OCI-LY3 (cell line): ENCODE results near the gene EPHA5.

Experiments used
- H2AFZ ChIP-seq: fragments of 200-600, 300-600 bp; shearing (Covaris generic); 2 replicates; pipeline ENCODE4 v1.6.0; 2014; ENCODE audit warnings: antibody characterized with exemption, low read depth, low read length
- H3K27ac ChIP-seq: fragments of 200-600, 300-600 bp; sonication (generic); 2 replicates; pipeline ENCODE4 v1.5.1; 2014; ENCODE audit warnings: mild to moderate bottlenecking, low read length, moderate library complexity, mixed read lengths
- H3K27me3 ChIP-seq: fragments of 200-600, 300-600 bp; sonication (generic); 2 replicates; pipeline ENCODE4 v1.6.1; 2014; ENCODE audit warnings: low read depth, low read length, mixed read lengths
- H3K36me3 ChIP-seq: fragments of 200-600, 300-600 bp; sonication (generic); replicated peaks from 2 replicates; pipeline ENCODE3; 2014; ENCODE audit warnings: low read depth, low read length, mixed read lengths
- H3K4me1 ChIP-seq: fragments of 300-600, 200-600 bp; sonication (generic); 2 replicates; pipeline ENCODE4 v1.6.1; 2014; ENCODE audit warnings: low read length, mixed read lengths
- H3K4me2 ChIP-seq: fragments of 200-600, 300-600 bp; sonication (generic); 2 replicates; pipeline ENCODE4 v1.6.1; 2014; ENCODE audit warnings: low read length, mixed read lengths
- H3K4me3 ChIP-seq: fragments of 300-600, 200-600 bp; sonication (generic); 2 replicates; pipeline ENCODE4 v1.5.1; 2014; ENCODE audit warnings: antibody characterized with exemption, mild to moderate bottlenecking, low read length, moderate library complexity
- H3K79me2 ChIP-seq: fragments of 300-600, 200-600 bp; shearing (Covaris generic); 2 replicates; pipeline ENCODE4 v1.6.1; 2014; ENCODE audit warnings: mild to moderate bottlenecking, low read length, mixed read lengths
- H3K9ac ChIP-seq: fragments of 300-600, 200-600 bp; shearing (Covaris generic); 2 replicates; pipeline ENCODE4 v1.6.0; 2014; ENCODE audit warnings: mild to moderate bottlenecking, low read length, moderate library complexity
- H3K9me3 ChIP-seq: fragments of 200-600, 300-600 bp; shearing (Covaris generic); 2 replicates; pipeline ENCODE4 v1.6.1; 2014; ENCODE audit warnings: low read length, mixed read lengths; ENCODE audit not compliant: insufficient read depth
- H4K20me1 ChIP-seq: fragments of 200-600, 300-600 bp; sonication (generic); 2 replicates; pipeline ENCODE4 v1.6.1; 2016; ENCODE audit warnings: low read length, mixed read lengths; ENCODE audit not compliant: insufficient read depth
- CTCF ChIP-seq: fragments of 200-600, 300-600 bp; sonication (generic); IDR thresholded peaks from 2 replicates; pipeline ENCODE4 v1.5.1; 2014; ENCODE audit warnings: antibody characterized with exemption, low read length, low read depth
- EZH2phosphoT487 ChIP-seq: fragments of 200-600 bp; shearing (Covaris generic); IDR thresholded peaks from 2 replicates; pipeline ENCODE4 v1.6.1; 2018; ENCODE audit warnings: antibody characterized with exemption, mixed run types, low read depth

EPHA5 gene

GRCh38 chr4:65386927-65387326 is 283.4 kb downstream of the EPHA5 start:
- TF ChIP-seq EZH2phosphoT487 (no peak), CTCF (no peak)
- Histone ChIP-seq H3K79me2 (no peaks in the 10 kb centered on the region), H3K4me2 (no peak overlapping the region), H3K4me3 (no peak overlapping the region), H3K27ac (no peak overlapping the region), H4K20me1 (no peaks in the 10 kb centered on the region), H3K27me3 (no peaks in the 10 kb centered on the region), H3K9ac (no peak overlapping the region), H3K9me3 (no peaks in the 10 kb centered on the region), H3K36me3 (peaks cover 4% of the 10 kb centered on the region), H3K4me1 (no peaks in the 10 kb centered on the region), H2AFZ (no peak overlapping the region)

DNA sequence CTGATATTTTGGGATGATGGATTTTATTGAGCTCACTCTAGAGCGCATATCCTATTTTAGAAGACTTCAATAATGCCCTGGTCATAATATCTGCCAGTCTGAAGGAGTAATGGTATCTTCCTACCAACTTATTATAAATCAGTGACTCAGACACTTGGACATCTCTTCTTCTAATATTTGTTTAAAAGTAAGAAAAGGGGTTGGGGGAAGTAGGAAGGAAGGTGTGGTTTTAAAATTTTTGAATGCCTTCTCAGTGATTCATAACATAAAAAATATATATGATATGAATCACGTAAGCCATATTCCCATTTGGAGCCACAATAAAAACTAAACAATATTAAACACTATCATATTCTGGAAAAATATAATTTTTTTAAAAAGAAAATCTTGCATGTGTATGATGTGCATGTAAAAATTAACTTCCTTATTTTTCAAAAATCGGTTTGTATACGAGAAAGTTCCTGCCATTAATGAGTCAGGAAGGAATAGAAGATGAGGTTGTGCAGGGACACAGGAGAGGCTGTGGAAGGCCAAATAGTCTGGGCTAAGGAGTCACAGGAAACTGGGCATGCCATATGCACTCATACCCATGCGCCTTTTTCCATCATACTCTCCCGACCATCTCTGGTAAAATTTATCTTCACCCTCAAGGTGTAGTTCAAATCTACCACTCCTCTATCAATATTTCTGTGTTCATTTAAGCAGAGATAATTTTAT is 286.5 kb downstream of the EPHA5 start:
- H3K27ac ChIP-seq: no peak overlapping the region
- no peaks in the 10 kb centered on the region for H3K4me1 ChIP-seq
- no peaks in the 10 kb centered on the region for H4K20me1 ChIP-seq
- no peaks in the 10 kb centered on the region for H3K9me3 ChIP-seq
- no peaks in the 10 kb centered on the region for H3K79me2 ChIP-seq
- no peaks in the 10 kb centered on the region for H3K36me3 ChIP-seq
- H2AFZ ChIP-seq: no peak overlapping the region
- no peak overlapping the region for H3K4me2 ChIP-seq
- no peak overlapping the region for H3K4me3 ChIP-seq
- TF ChIP-seq EZH2phosphoT487 (no peak), CTCF (no peak)
- H3K9ac ChIP-seq: no peak overlapping the region
- no peaks in the 10 kb centered on the region for H3K27me3 ChIP-seq

DNA sequence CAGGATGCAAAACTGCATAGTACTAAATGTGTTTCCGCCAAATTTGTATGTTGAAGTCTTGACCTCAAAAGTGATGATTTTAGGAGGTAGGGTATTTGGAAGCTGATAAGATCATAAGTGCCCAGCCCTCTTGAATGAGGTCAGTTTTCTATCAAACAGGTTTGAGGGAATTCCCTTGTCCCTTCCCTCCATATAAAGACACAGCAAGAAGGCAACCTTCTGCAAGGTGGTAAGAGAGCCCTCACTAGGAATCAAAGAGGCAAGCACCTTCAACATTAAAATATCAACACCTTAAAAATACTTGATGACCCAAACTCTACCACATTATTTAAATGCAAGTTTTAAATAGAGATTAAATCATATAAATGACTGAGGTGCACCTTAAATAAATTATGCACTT is 288.6 kb downstream of the EPHA5 start:
- H3K4me1 ChIP-seq: no peaks in the 10 kb centered on the region
- TF ChIP-seq CTCF: no peak
- TF ChIP-seq EZH2phosphoT487: no peak
- no peaks in the 10 kb centered on the region for H3K36me3 ChIP-seq
- no peaks in the 10 kb centered on the region for H4K20me1 ChIP-seq
- no peaks in the 10 kb centered on the region for H3K9me3 ChIP-seq
- H2AFZ ChIP-seq: no peak overlapping the region
- H3K9ac ChIP-seq: no peak overlapping the region
- no peak overlapping the region for H3K4me3 ChIP-seq
- no peak overlapping the region for H3K4me2 ChIP-seq
- H3K27ac ChIP-seq: no peak overlapping the region
- no peaks in the 10 kb centered on the region for H3K79me2 ChIP-seq
- no peaks in the 10 kb centered on the region for H3K27me3 ChIP-seq

- H3K27me3 ChIP-seq: no peaks in the 10 kb centered on the region
- TF ChIP-seq EZH2phosphoT487: no peak
- no peak for TF ChIP-seq CTCF
- no peak overlapping the region for H3K27ac ChIP-seq
- H3K79me2 ChIP-seq: no peaks in the 10 kb centered on the region
- no peak overlapping the region for H3K9ac ChIP-seq
- no peaks in the 10 kb centered on the region for H3K9me3 ChIP-seq
- no peak overlapping the region for H2AFZ ChIP-seq
- no peaks in the 10 kb centered on the region for H3K36me3 ChIP-seq
- no peak overlapping the region for H3K4me2 ChIP-seq
- H3K4me3 ChIP-seq: no peak overlapping the region
- no peaks in the 10 kb centered on the region for H3K4me1 ChIP-seq
- H4K20me1 ChIP-seq: no peaks in the 10 kb centered on the region
These were observed 299.6 kb downstream of the EPHA5 start for GRCh38 chr4:65370709-65371108.
